Measurements from ENCODE around the gene DTX1. TPM values are rescaled to one million over a fixed set of nuclear protein-coding genes. Genes with fewer than 3 reads are reported as not detected.

DTX1 gene
- total RNA-seq, 1 donor from 2014 or later: 79.4 TPM

GRCh38 chr12:113069751-113070116 lies 13.2 kb downstream of the DTX1 start:
- CTCF ChIA-PET: interaction anchor here (1.7 to 3.2 kb wide), 2 partner anchors 23 to 29 kb away, joined by 8 to 10 read pairs; no protein-coding TSS in a partner anchor
- peak overlapping the region; percentile 56 for H3K4me3 Mint-ChIP-seq
- intact Hi-C loops (cut with micrococcal nuclease): no loop called here
- no peak for TF ChIP-seq CTCF (IDR thresholded peaks at IDR 0.05)
- ATAC-seq (ENCODE audit: low read depth) (no peak), DNase-seq (no peak)
- no peaks in the 10 kb centered on the region for H3K27me3 Mint-ChIP-seq
- no peaks in the 10 kb centered on the region for H3K9me3 Mint-ChIP-seq
- POLR2A ChIA-PET: interaction anchor here (0.5 to 7.7 kb wide), 8 partner anchors 10 to 22 kb away, joined by 3 to 160 read pairs (median 6); partner anchors contain the start of gene DTX1
- H3K36me3 Mint-ChIP-seq (ENCODE audit: low read depth): peaks cover 5% of the 10 kb centered on the region
- peak overlapping the region; percentile 79 for H3K27ac Mint-ChIP-seq
- peaks cover 95% of the 10 kb centered on the region for H3K4me1 Mint-ChIP-seq

GRCh38 chr12:113070117-113070906 lies 13.8 kb downstream of the DTX1 start:
- H3K27ac Mint-ChIP-seq: peak overlapping the region; percentile 79
- peaks cover 95% of the 10 kb centered on the region for H3K4me1 Mint-ChIP-seq
- no peaks in the 10 kb centered on the region for H3K27me3 Mint-ChIP-seq
- DNase-seq (peak; percentile 60), ATAC-seq (ENCODE audit: low read depth) (peak; percentile 53)
- no peaks in the 10 kb centered on the region for H3K9me3 Mint-ChIP-seq
- peak overlapping the region; percentile 56 for H3K4me3 Mint-ChIP-seq
- POLR2A ChIA-PET: interaction anchor here (0.5 to 7.7 kb wide), 13 partner anchors 9 to 138 kb away, joined by 3 to 160 read pairs (median 3); partner anchors contain the start of gene DTX1
- no peak for TF ChIP-seq CTCF (IDR thresholded peaks at IDR 0.05)
- peaks cover 5% of the 10 kb centered on the region for H3K36me3 Mint-ChIP-seq (ENCODE audit: low read depth)
- CTCF ChIA-PET: interaction anchor here (1.0 to 3.2 kb wide), 3 partner anchors 22 to 122 kb away, joined by 3 to 10 read pairs (median 8); no protein-coding TSS in a partner anchor
- intact Hi-C loops (cut with micrococcal nuclease): no loop called here

GRCh38 chr12:113071135-113072112 lies 14.9 kb downstream of the DTX1 start:
- ChIA-PET POLR2A (interaction anchor here (0.9 to 7.7 kb wide), 6 partner anchors 11 to 137 kb away, joined by 3 to 160 read pairs (median 5); partner anchors contain the start of gene DTX1), CTCF (interaction anchor here (1.0 to 3.2 kb wide), 3 partner anchors 21 to 123 kb away, joined by 3 to 10 read pairs (median 8); no protein-coding TSS in a partner anchor)
- peaks cover 5% of the 10 kb centered on the region for H3K36me3 Mint-ChIP-seq (ENCODE audit: low read depth)
- H3K4me3 Mint-ChIP-seq: no peak overlapping the region
- no peaks in the 10 kb centered on the region for H3K27me3 Mint-ChIP-seq
- no peak for TF ChIP-seq CTCF (IDR thresholded peaks at IDR 0.05)
- H3K9me3 Mint-ChIP-seq: no peaks in the 10 kb centered on the region
- no peak for ATAC-seq (ENCODE audit: low read depth)
- intact Hi-C loops (cut with micrococcal nuclease): no loop called here
- peaks cover 96% of the 10 kb centered on the region for H3K4me1 Mint-ChIP-seq
- peak overlapping the region; percentile 72 for H3K27ac Mint-ChIP-seq
- no peak for DNase-seq

GRCh38 chr12:113072136-113072535 lies 15.6 kb downstream of the DTX1 start:
- intact Hi-C loops (cut with micrococcal nuclease): no loop called here
- peaks cover 5% of the 10 kb centered on the region for H3K36me3 Mint-ChIP-seq (ENCODE audit: low read depth)
- TF ChIP-seq CTCF (IDR thresholded peaks at IDR 0.05): no peak
- POLR2A ChIA-PET: interaction anchor here (0.7 to 7.7 kb wide), 2 partner anchors 12 to 68 kb away, joined by 3 to 160 read pairs; partner anchors contain the start of gene DTX1
- no peak overlapping the region for H3K4me3 Mint-ChIP-seq
- DNase-seq: no peak
- peak overlapping the region; percentile 67 for H3K27ac Mint-ChIP-seq
- peaks cover 96% of the 10 kb centered on the region for H3K4me1 Mint-ChIP-seq
- CTCF ChIA-PET: interaction anchor here (0.9 to 3.2 kb wide), 2 partner anchors 20 to 26 kb away, joined by 4 to 10 read pairs; no protein-coding TSS in a partner anchor
- no peaks in the 10 kb centered on the region for H3K9me3 Mint-ChIP-seq
- no peaks in the 10 kb centered on the region for H3K27me3 Mint-ChIP-seq
- no peak for ATAC-seq (ENCODE audit: low read depth)

Measured in activated B cell treated with CpG ODN at 0.5 μM for 24 hours (primary cell).